HepG2 (cell line): ENCODE measurements around the gene DNAJC12. TPM values are rescaled to one million over a fixed set of nuclear protein-coding genes. Genes with fewer than 3 reads are reported as not detected.
A peak's percentile ranks its signal among the peaks of the same experiment; 100 is the strongest.

ENCODE experiments used
- ATAC-seq: fragments of 200-7000 bp; cut with Tn5 transposase; 3 replicates; pipeline ENCODE4 v1.9.1; 2020; ENCODE audit warnings: mild to moderate bottlenecking, moderate library complexity
- BruUV-seq: library from RNA; stranded (reverse); fragments of 400-500 nt; replicated peaks from 2 replicates; lab custom pipeline; 2021; lab: Mats Ljungman, UMichigan
- CTCF ChIA-PET: fragments of 300-600 bp; formaldehyde crosslinking; extraction: SDS; loops from one replicate; lab custom pipeline; 2021; ENCODE audit warnings: low total read pairs, inconsistent platforms, low intra/inter-chr PET ratio; lab: Yijun Ruan, JAX
- POLR2A ChIA-PET: fragments of 350-600 bp; sonication (Branson Sonifier 250); formaldehyde crosslinking; loops from one replicate; lab custom pipeline; 2020; ENCODE audit warnings: antibody characterized with exemption, inconsistent platforms; lab: Yijun Ruan, JAX
- DNase-seq: peaks from one replicate; pipeline ENCODE4 v3.0.0-alpha.2; 2015; ENCODE audit warnings: low spot score
- FAIRE-seq: peaks from 3 replicates; lab custom pipeline; 2011; peaks lifted over from hg19 to GRCh38; lab: Jason Lieb, UNC
- H2AFZ ChIP-seq: one replicate; pipeline ENCODE4 v1.6.1; 2011; ENCODE audit warnings: low read length, inconsistent platforms
- H3K27ac ChIP-seq: fragments of 300-600 bp; 3 replicates; pipeline ENCODE4 v1.8.0; 2011; ENCODE audit warnings: mixed run types, mild to moderate bottlenecking, mixed read lengths, low read length, inconsistent platforms; ENCODE audit not compliant: insufficient read depth; ENCODE audit errors: extremely low read length
- H3K27me3 ChIP-seq, 2 experiments: fragments of 200-600 bp in 1 of 2; 2 replicates in 1 of 2; 3 replicates in 1 of 2; pipeline versions ENCODE4 v1.6.0 to v1.8.0; 2011; ENCODE audit warnings: low read length in 2 of 2, mild to moderate bottlenecking in 2 of 2, moderate library complexity in 2 of 2, inconsistent platforms in 1 of 2; ENCODE audit not compliant: insufficient read depth in 2 of 2, control insufficient read depth in 1 of 2
- H3K36me3 ChIP-seq, 2 experiments: fragments of 200-600 bp in 1 of 2; replicated peaks in 1 of 2; 2 replicates in 1 of 2; 3 replicates in 1 of 2; pipeline versions ENCODE4 v1.5.1 to v1.8.0; 2011; ENCODE audit warnings: low read length in 2 of 2, inconsistent platforms in 1 of 2; ENCODE audit not compliant: insufficient read depth in 2 of 2, control insufficient read depth in 1 of 2
- H3K4me1 ChIP-seq: 2 replicates; pipeline ENCODE4 v1.5.1; 2012; ENCODE audit warnings: low read length, inconsistent platforms; ENCODE audit not compliant: insufficient read depth
- H3K4me2 ChIP-seq: 2 replicates; pipeline ENCODE4 v1.6.0; 2011; ENCODE audit warnings: low read depth, low read length, inconsistent platforms
- H3K4me3 ChIP-seq, 3 experiments: fragments of 200-600 bp in 1 of 3; sonication (generic), shearing (Covaris generic) in 1 of 3; replicated peaks in 1 of 3; 2 replicates each; pipeline ENCODE4 v1.5.1; 2011 to 2016; ENCODE audit warnings: low read length in 3 of 3, inconsistent platforms in 2 of 3, low read depth in 2 of 3, mild to moderate bottlenecking in 2 of 3, control low read depth in 1 of 3, mixed read lengths in 1 of 3; ENCODE audit not compliant: insufficient read depth in 1 of 3
- H3K79me2 ChIP-seq: one replicate; pipeline ENCODE4 v1.6.1; 2011; ENCODE audit warnings: low read length, inconsistent platforms; ENCODE audit not compliant: insufficient read depth
- H3K9ac ChIP-seq: 2 replicates; pipeline ENCODE4 v1.6.0; 2011; ENCODE audit warnings: mild to moderate bottlenecking, low read depth, low read length, inconsistent platforms; ENCODE audit not compliant: insufficient read depth
- H3K9me3 ChIP-seq: 2 replicates; pipeline ENCODE4 v1.5.1; 2012; ENCODE audit warnings: mild to moderate bottlenecking, low read length
- H4K20me1 ChIP-seq: 2 replicates; pipeline ENCODE4 v1.6.0; 2011; ENCODE audit warnings: inconsistent platforms, mild to moderate bottlenecking, low read length, moderate library complexity; ENCODE audit not compliant: insufficient read depth
- HIVEP1 ChIP-seq: sonication (generic); formaldehyde crosslinking; IDR thresholded peaks from 2 replicates; pipeline ENCODE4 v1.4.0; 2020; ENCODE audit warnings: mild to moderate bottlenecking, missing genetic modification reagents
- HNRNPH1 ChIP-seq: fragments of 200-400 bp; formaldehyde crosslinking; optimal IDR thresholded peaks from 2 replicates; pipeline ENCODE3; 2017; ENCODE audit warnings: mild to moderate bottlenecking, low read depth, low read length
- MXD3 ChIP-seq: IDR thresholded peaks from 2 replicates; pipeline ENCODE4 v1.6.1; 2016; ENCODE audit warnings: mild to moderate bottlenecking, missing biosample characterization, missing genetic modification reagents
- PRDM15 ChIP-seq: sonication (generic); formaldehyde crosslinking; IDR thresholded peaks from 2 replicates; pipeline ENCODE4 v1.4.0; 2020; ENCODE audit warnings: missing genetic modification reagents
- RARG ChIP-seq: sonication (generic); formaldehyde crosslinking; IDR thresholded peaks from 2 replicates; pipeline ENCODE4 v1.4.0; 2020; ENCODE audit warnings: low read depth, mild to moderate bottlenecking, missing genetic modification reagents
- SMAD3 ChIP-seq: sonication (generic); formaldehyde crosslinking; IDR thresholded peaks from 2 replicates; pipeline ENCODE4 v1.4.0; 2020; ENCODE audit warnings: missing genetic modification reagents
- SUZ12 ChIP-seq: fragments of 150-350 bp; IDR thresholded peaks from 2 replicates; pipeline ENCODE4 v1.6.1; 2014; ENCODE audit warnings: low read depth, low read length
- THRA ChIP-seq: sonication (generic); formaldehyde crosslinking; IDR thresholded peaks from 2 replicates; pipeline ENCODE4 v1.4.0; 2020; ENCODE audit warnings: missing genetic modification reagents, borderline replicate concordance
- ZFP82 ChIP-seq: sonication (generic); formaldehyde crosslinking; IDR thresholded peaks from 2 replicates; pipeline ENCODE4 v1.5.1; 2020; ENCODE audit warnings: mild to moderate bottlenecking, missing genetic modification reagents, borderline replicate concordance
- ZNF205 ChIP-seq: IDR thresholded peaks from 2 replicates; pipeline ENCODE4 v1.6.1; 2018; ENCODE audit warnings: missing biosample characterization, missing genetic modification reagents
- ZNF609 ChIP-seq: sonication (generic); formaldehyde crosslinking; IDR thresholded peaks from 2 replicates; pipeline ENCODE4 v1.4.0; 2020; ENCODE audit warnings: mild to moderate bottlenecking, missing genetic modification reagents, borderline replicate concordance
- ZNF784 ChIP-seq: sonication (generic); formaldehyde crosslinking; IDR thresholded peaks from 2 replicates; pipeline ENCODE4 v1.5.1; 2020; ENCODE audit warnings: missing genetic modification reagents, mild to moderate bottlenecking, borderline replicate concordance
- WGBS: methylation state at CpG from one replicate; pipeline ENCODE4 v1.1.6; 2017; ENCODE audit warnings: low lambda C conversion rate; 5-methylcytosine and 5-hydroxymethylcytosine counted together
- in situ Hi-C: cut with HindIII; loops from 2 replicates; pipeline ENCODE4 v1.10.0; 2017; ENCODE audit warnings: low pct_unique_long_range_greater_than_20kb; ENCODE audit not compliant: extremely low pct_ligation_motif_present
- intact Hi-C: fragments of 100-400 bp; cut with micrococcal nuclease; formaldehyde crosslinking; loops from one replicate; pipeline ENCODE4 v1.10.0; 2022; ENCODE audit not compliant: unreplicated experiment
- polyA plus RNA-seq, 8 experiments: library from polyadenylated mRNA; depleted of rRNA in 3 of 8; stranded (reverse) in 7 of 8; unstranded in 1 of 8; fragments of >200 nt; fragmentation: Illumina TruSeq in 4 of 8; extraction: Trizol in 4 of 8; gene quantifications; 2 replicates each; pipeline versions ENCODE4 v1.2.1 to v1.2.3, GENCODE V29; 2011 to 2016; ENCODE audit warnings: low read depth in 4 of 8, missing spikeins in 1 of 8, mixed read lengths in 1 of 8; ENCODE audit not compliant: insufficient read depth in 1 of 8
- total RNA-seq, 5 experiments: library from RNA; depleted of rRNA; stranded (reverse); fragments of >200 nt; fragmentation: Illumina TruSeq; extraction: Trizol; gene quantifications; 2 replicates each; pipeline ENCODE4 v1.2.3, GENCODE V29; 2016; ENCODE audit warnings: low read depth in 1 of 5

The DNAJC12 gene
- total and polyA plus RNA-seq, 2 of the 13 experiments (the other 11 are each of a cell fraction or from before 2014, with no cell fraction given): 11.6 to 43.9 TPM

GRCh38 chr10:67884313-67884841, 46.4 kb upstream of the DNAJC12 start, which contains the start of gene SIRT1:
SIRT1 (plus strand) TSS chr10:67884656; CDS start chr10:67884722, 66 bp downstream.
- WGBS: 0% methylated on average over 11 of the region's 62 CpGs
- intact Hi-C loops (no loop called here), in situ Hi-C loops (no loop called here)
- POLR2A ChIA-PET: interaction anchor here (0.7 to 1.2 kb wide), 5 partner anchors 22 to 81 kb away, joined by 3 to 4 read pairs (median 3); no protein-coding TSS in a partner anchor
- Histone ChIP-seq H3K9ac (peak within 1 kb of the TSS; percentile 75), H3K27ac (peak within 1 kb of the TSS; percentile 75), H3K9me3 (no peaks in the 10 kb centered on the region), H3K36me3 (peaks cover 3 to 10% of the 10 kb centered on the region in 2 experiments; a peak in 4 of 5 replicates), H3K4me1 (peaks cover 41% of the 10 kb centered on the region), H3K4me3 (peak within 1 kb of the TSS; percentile 76 to 100 (median 88)), H3K79me2 (peaks cover 32% of the 10 kb centered on the region), H3K27me3 (no peaks in the 10 kb centered on the region; a peak in 1 of 5 replicates), H4K20me1 (peaks cover 8% of the 10 kb centered on the region; the same call in 1 of the 2 replicates), H2AFZ (peak within 1 kb of the TSS; percentile 98), H3K4me2 (peak within 1 kb of the TSS; percentile 95)
- no TSS peak for BruUV-seq
- DNase-seq (peak; percentile 88), ATAC-seq (peak; percentile 94), FAIRE-seq (no peak)
- CTCF ChIA-PET: no interaction called here
- TF ChIP-seq ZNF609 (CRISPR knock-in tag) (peak; percentile 61; the same call in 1 of the 2 replicates), ZNF205 (CRISPR knock-in tag) (peak; percentile 79; the same call in 1 of the 2 replicates), SMAD3 (CRISPR knock-in tag) (peak; percentile 85; the same call in 1 of the 2 replicates), ZFP82 (no peak), MXD3 (CRISPR knock-in tag) (peak; percentile 91), RARG (CRISPR knock-in tag) (no peak), ZNF784 (CRISPR knock-in tag) (peak; percentile 29; the same call in 1 of the 2 replicates), PRDM15 (CRISPR knock-in tag) (no peak), SUZ12 (no peak), THRA (peak; percentile 80), HIVEP1 (CRISPR knock-in tag) (peak; percentile 98), HNRNPH1 (no peak)
